Measurements from ENCODE around the gene ITGA7. TPM values are rescaled to one million over a fixed set of nuclear protein-coding genes. Genes with fewer than 3 reads are reported as not detected.

ITGA7 gene
- total RNA-seq, 2 donors from 2014 or later: 11.4 to 52.1 TPM

- intact Hi-C loops (cut with DNase I): no loop called here
- Histone ChIP-seq H3K27ac (no peak overlapping the region), H3K4me1 (peaks cover 6% of the 10 kb centered on the region), H3K36me3 (replicated peaks in 1 of 2; ENCODE audit: insufficient read depth in 1 of 2, low read depth in 2 of 2) (no peaks in the 10 kb centered on the region), H3K4me3 (no peak overlapping the region), H3K9me3 (no peaks in the 10 kb centered on the region), H3K27me3 (no peaks in the 10 kb centered on the region)
- TF ChIP-seq POLR2A (IDR thresholded peaks at IDR 0.05): no peak
- TF ChIP-seq CTCF (IDR thresholded peaks at IDR 0.05): no peak
- DNase-seq (no peak), ATAC-seq (no peak)
- 62 to 69% methylated on average over 2 of the region's 2 CpGs for WGBS, 2 donors
Observed at GRCh38 chr12:55703288-55703687, 4.4 kb downstream of the ITGA7 start.

- H3K27ac ChIP-seq: no peak overlapping the region
- H3K9me3 ChIP-seq: no peaks in the 10 kb centered on the region
- TF ChIP-seq CTCF (IDR thresholded peaks at IDR 0.05) (no peak), POLR2A (IDR thresholded peaks at IDR 0.05) (no peak)
- peaks cover 6% of the 10 kb centered on the region for H3K4me1 ChIP-seq
- intact Hi-C loops (cut with DNase I): no loop called here
- H3K4me3 ChIP-seq: no peak overlapping the region
- no peaks in the 10 kb centered on the region for H3K27me3 ChIP-seq
- no peaks in the 10 kb centered on the region for H3K36me3 ChIP-seq (replicated peaks in 1 of 2; ENCODE audit: insufficient read depth in 1 of 2, low read depth in 2 of 2)
- ATAC-seq: no peak
- WGBS, 2 donors: 79 to 84% methylated on average over 7 to 8 of the region's 8 CpGs
- DNase-seq: no peak
Observed at GRCh38 chr12:55702861-55703260, 4.8 kb downstream of the ITGA7 start.

GRCh38 chr12:55700255-55701018, 7.3 kb downstream of the ITGA7 start:
- intact Hi-C loops (cut with DNase I): no loop called here
- Histone ChIP-seq H3K4me3 (no peak overlapping the region), H3K4me1 (no peaks in the 10 kb centered on the region), H3K27me3 (no peaks in the 10 kb centered on the region), H3K36me3 (replicated peaks in 1 of 2; ENCODE audit: insufficient read depth in 1 of 2, low read depth in 2 of 2) (no peaks in the 10 kb centered on the region), H3K27ac (no peak overlapping the region), H3K9me3 (no peaks in the 10 kb centered on the region)
- ATAC-seq: no peak
- 74 to 86% methylated on average over 10 to 21 of the region's 21 CpGs for WGBS, 2 donors
- TF ChIP-seq POLR2A (IDR thresholded peaks at IDR 0.05) (no peak), CTCF (IDR thresholded peaks at IDR 0.05) (no peak)
- DNase-seq: no peak

- 61 to 70% methylated on average over 5 of the region's 5 CpGs for WGBS, 2 donors
- ATAC-seq (no peak), DNase-seq (no peak)
- intact Hi-C loops (cut with DNase I): no loop called here
- H3K4me3 ChIP-seq: no peak overlapping the region
- H3K27me3 ChIP-seq: no peaks in the 10 kb centered on the region
- no peak for TF ChIP-seq CTCF (IDR thresholded peaks at IDR 0.05)
- TF ChIP-seq POLR2A (IDR thresholded peaks at IDR 0.05): no peak
- H3K4me1 ChIP-seq: no peaks in the 10 kb centered on the region
- no peaks in the 10 kb centered on the region for H3K36me3 ChIP-seq (replicated peaks in 1 of 2; ENCODE audit: insufficient read depth in 1 of 2, low read depth in 2 of 2)
- no peaks in the 10 kb centered on the region for H3K9me3 ChIP-seq
- no peak overlapping the region for H3K27ac ChIP-seq
Observed at GRCh38 chr12:55699471-55700055, 8.1 kb downstream of the ITGA7 start.
